ENCODE results near the gene ENPEP.
"Not testable (repeated sequence)": the region's sequence is repeated elsewhere in the genome, so short reads cannot be mapped to it uniquely, and the experiment has no call there.

The ENPEP gene

GRCh38 chr4:110475881-110476818, at the start of gene ENPEP:
TSS of gene ENPEP (plus strand) at chr4:110476155. CDS start at chr4:110476415, 260 bp downstream.
- DNase-seq = no peak

GRCh38 chr4:110431805-110432204, 44.1 kb upstream of the ENPEP start:
- DNase-seq = not testable (repeated sequence)

GRCh38 chr4:110437292-110437691, 38.7 kb upstream of the ENPEP start:
- DNase-seq = not testable (repeated sequence)

GRCh38 chr4:110439209-110439608, 36.7 kb upstream of the ENPEP start:
- DNase-seq = not testable (repeated sequence)

GRCh38 chr4:110442309-110442708, 33.6 kb upstream of the ENPEP start:
- no peak for DNase-seq

- no peak for DNase-seq
These were observed 33.2 kb upstream of the ENPEP start for GRCh38 chr4:110442788-110443187.

GRCh38 chr4:110449947-110450346, 26.0 kb upstream of the ENPEP start:
- DNase-seq = no peak

GRCh38 chr4:110452546-110452945, 23.4 kb upstream of the ENPEP start:
- no peak for DNase-seq

GRCh38 chr4:110454441-110454840, 21.5 kb upstream of the ENPEP start:
- DNase-seq = no peak

GRCh38 chr4:110458494-110459266, 17.3 kb upstream of the ENPEP start:
- no peak for DNase-seq

- DNase-seq = no peak
These were observed 15.7 kb upstream of the ENPEP start for GRCh38 chr4:110460074-110460746.

- DNase-seq = no peak
These were observed 8.6 kb upstream of the ENPEP start for GRCh38 chr4:110467400-110467799.

GRCh38 chr4:110472583-110473329, 3.2 kb upstream of the ENPEP start:
- DNase-seq = no peak

GRCh38 chr4:110474481-110474880, 1.5 kb upstream of the ENPEP start:
- no peak for DNase-seq

GRCh38 chr4:110475080-110475479, 875 bp upstream of the ENPEP start:
- DNase-seq = not testable (repeated sequence)

GRCh38 chr4:110477836-110478235, 1.9 kb downstream of the ENPEP start:
- no peak for DNase-seq

- DNase-seq = no peak
These were observed 4.1 kb downstream of the ENPEP start for GRCh38 chr4:110480031-110480549.

GRCh38 chr4:110480746-110481271, 4.9 kb downstream of the ENPEP start:
- no peak for DNase-seq

- DNase-seq = no peak
These were observed 7.6 kb downstream of the ENPEP start for GRCh38 chr4:110483516-110483915.

- no peak for DNase-seq
These were observed 8.1 kb downstream of the ENPEP start for GRCh38 chr4:110484029-110484428.

GRCh38 chr4:110484767-110485166, 8.8 kb downstream of the ENPEP start:
- DNase-seq = no peak

- DNase-seq = no peak
These were observed 9.5 kb downstream of the ENPEP start for GRCh38 chr4:110485452-110485851.

Measured in activated effector memory CD4-positive, alpha-beta T cell treated with anti-CD3 and anti-CD28 coated beads, Interleukin-2, amount 50 U/mL, for 16 hours (primary cell).